Measurements from ENCODE around the gene GEN1.

GRCh38 chr2:17791121-17791816 lies 37.3 kb downstream of the GEN1 start:
- TF ChIP-seq, protein P1, sequence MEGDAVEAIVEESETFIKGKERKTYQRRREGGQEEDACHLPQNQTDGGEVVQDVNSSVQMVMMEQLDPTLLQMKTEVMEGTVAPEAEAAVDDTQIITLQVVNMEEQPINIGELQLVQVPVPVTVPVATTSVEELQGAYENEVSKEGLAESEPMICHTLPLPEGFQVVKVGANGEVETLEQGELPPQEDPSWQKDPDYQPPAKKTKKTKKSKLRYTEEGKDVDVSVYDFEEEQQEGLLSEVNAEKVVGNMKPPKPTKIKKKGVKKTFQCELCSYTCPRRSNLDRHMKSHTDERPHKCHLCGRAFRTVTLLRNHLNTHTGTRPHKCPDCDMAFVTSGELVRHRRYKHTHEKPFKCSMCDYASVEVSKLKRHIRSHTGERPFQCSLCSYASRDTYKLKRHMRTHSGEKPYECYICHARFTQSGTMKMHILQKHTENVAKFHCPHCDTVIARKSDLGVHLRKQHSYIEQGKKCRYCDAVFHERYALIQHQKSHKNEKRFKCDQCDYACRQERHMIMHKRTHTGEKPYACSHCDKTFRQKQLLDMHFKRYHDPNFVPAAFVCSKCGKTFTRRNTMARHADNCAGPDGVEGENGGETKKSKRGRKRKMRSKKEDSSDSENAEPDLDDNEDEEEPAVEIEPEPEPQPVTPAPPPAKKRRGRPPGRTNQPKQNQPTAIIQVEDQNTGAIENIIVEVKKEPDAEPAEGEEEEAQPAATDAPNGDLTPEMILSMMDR (IDR thresholded peaks at IDR 0.05; ENCODE audit: low read depth, low read length, missing input control) = no peak
- TF ChIP-seq NR2F2 (IDR thresholded peaks at IDR 0.05) (no peak), TAF1 (conservative IDR thresholded peaks at IDR 0.05) (no peak), RAD21 (IDR thresholded peaks at IDR 0.05) (no peak), ZBTB33 (IDR thresholded peaks at IDR 0.05) (no peak)
